GM23338 (cell line): ENCODE measurements around the gene KRT83. TPM values are rescaled to one million over a fixed set of nuclear protein-coding genes. Genes with fewer than 3 reads are reported as not detected.

ENCODE experiments used
- ATAC-seq: fragments of 200-7000 bp; cut with Tn5 transposase; 3 replicates; pipeline ENCODE4 v1.9.1; 2020
- DNase-seq: peaks from one replicate; pipeline ENCODE4 v3.0.0-alpha.2; 2015; ENCODE audit warnings: low spot score
- H2AFZ ChIP-seq: fragments of 200-600 bp; sonication (generic); 2 replicates; pipeline ENCODE4 v1.8.0; 2016; ENCODE audit warnings: antibody characterized with exemption, mild to moderate bottlenecking, moderate library complexity
- H3F3A ChIP-seq: fragments of 200-600 bp; sonication (generic); replicated peaks from 2 replicates; pipeline ENCODE4 v1.8.0; 2017; ENCODE audit warnings: antibody characterized with exemption, mixed run types, low read depth
- H3K27ac ChIP-seq: fragments of 200-600 bp; sonication (generic); 2 replicates; pipeline ENCODE4 v1.6.1; 2016; ENCODE audit warnings: low read depth
- H3K27me3 ChIP-seq: fragments of 200-600 bp; sonication (generic); 2 replicates; pipeline ENCODE4 v1.8.0; 2016; ENCODE audit warnings: mild to moderate bottlenecking, mixed run types, moderate library complexity; ENCODE audit not compliant: insufficient read depth
- H3K36me3 ChIP-seq: fragments of 200-600 bp; sonication (generic); 2 replicates; pipeline ENCODE4 v1.8.0; 2016; ENCODE audit warnings: mild to moderate bottlenecking; ENCODE audit not compliant: insufficient read depth
- H3K4me1 ChIP-seq: fragments of 200-600 bp; sonication (generic); 2 replicates; pipeline ENCODE4 v1.8.0; 2016; ENCODE audit warnings: mild to moderate bottlenecking, moderate library complexity; ENCODE audit not compliant: insufficient read depth
- H3K4me2 ChIP-seq: fragments of 200-600 bp; sonication (generic); 2 replicates; pipeline ENCODE4 v1.7.1; 2017; ENCODE audit warnings: mixed run types
- H3K4me3 ChIP-seq: fragments of 200-600 bp; sonication (generic); 2 replicates; pipeline ENCODE4 v1.6.1; 2016; ENCODE audit warnings: mixed run types
- H3K79me2 ChIP-seq: fragments of 200-600 bp; sonication (generic); replicated peaks from 2 replicates; pipeline ENCODE4 v1.8.0; 2017; ENCODE audit warnings: mild to moderate bottlenecking; ENCODE audit not compliant: insufficient read depth
- H3K9me2 ChIP-seq: fragments of 200-600 bp; sonication (generic); 2 replicates; pipeline ENCODE4 v1.8.0; 2017; ENCODE audit not compliant: insufficient read depth
- H4K20me1 ChIP-seq: fragments of 200-600 bp; sonication (generic); replicated peaks from 2 replicates; pipeline ENCODE4 v1.8.0; 2017; ENCODE audit warnings: mild to moderate bottlenecking; ENCODE audit not compliant: insufficient read depth
- H3K27ac Mint-ChIP-seq: 2 replicates; pipeline ENCODE4 v1.8.0; 2020; ENCODE audit warnings: inconsistent platforms, mild to moderate bottlenecking, moderate library complexity, mixed read lengths
- H3K27me3 Mint-ChIP-seq: 3 replicates; pipeline ENCODE4 v1.8.0; 2022; ENCODE audit warnings: low read depth, mild to moderate bottlenecking, moderate library complexity, mixed read lengths, inconsistent platforms; ENCODE audit not compliant: insufficient read depth, poor library complexity
- H3K36me3 Mint-ChIP-seq: 3 replicates; pipeline ENCODE4 v1.8.0; 2021; ENCODE audit warnings: low read depth, mild to moderate bottlenecking, inconsistent platforms, moderate library complexity, mixed read lengths
- H3K4me1 Mint-ChIP-seq: 3 replicates; pipeline ENCODE4 v1.8.0; 2020; ENCODE audit warnings: mild to moderate bottlenecking, inconsistent platforms, mixed read lengths
- H3K4me3 Mint-ChIP-seq: 3 replicates; pipeline ENCODE4 v1.8.0; 2021; ENCODE audit warnings: moderate library complexity, mild to moderate bottlenecking, inconsistent platforms, mixed read lengths
- H3K9me3 Mint-ChIP-seq: 3 replicates; pipeline ENCODE4 v1.8.0; 2020; ENCODE audit warnings: moderate library complexity, mild to moderate bottlenecking, inconsistent platforms, mixed read lengths
- CREB1 ChIP-seq: fragments of 250-450 bp; sonication (Bioruptor Pico); IDR thresholded peaks from 2 replicates; pipeline ENCODE4 v1.5.0; 2020; ENCODE audit warnings: low read depth, mild to moderate bottlenecking, moderate library complexity
- CTCF ChIP-seq, 2 experiments: fragments of 200-600 bp in 1 of 2; sonication (generic) in 1 of 2; conservative IDR thresholded peaks; 2 replicates each; pipeline versions ENCODE4 v1.5.1 to v1.6.1; 2016 to 2017; ENCODE audit warnings: antibody characterized with exemption in 2 of 2, low read depth in 2 of 2, mild to moderate bottlenecking in 2 of 2, moderate library complexity in 1 of 2
- ETS1 ChIP-seq: IDR thresholded peaks from 2 replicates; pipeline ENCODE4 v1.6.1; 2016; ENCODE audit warnings: antibody characterized with exemption
- EZH2 ChIP-seq: fragments of 200-600 bp; sonication (generic); IDR thresholded peaks from one replicate; pipeline ENCODE4 v1.8.0; 2017; ENCODE audit warnings: antibody characterized with exemption, mild to moderate bottlenecking, low read depth; ENCODE audit not compliant: unreplicated experiment
- EZH2phosphoT487 ChIP-seq: fragments of 200-600 bp; sonication (generic); IDR thresholded peaks from one replicate; pipeline ENCODE4 v1.8.1; 2018; ENCODE audit warnings: antibody characterized with exemption; ENCODE audit not compliant: unreplicated experiment
- JUNB ChIP-seq: IDR thresholded peaks from one replicate; pipeline ENCODE4 v1.6.1; 2016; ENCODE audit warnings: antibody characterized with exemption; ENCODE audit not compliant: unreplicated experiment
- NANOG ChIP-seq: IDR thresholded peaks from 2 replicates; pipeline ENCODE4 v1.6.1; 2016; ENCODE audit warnings: antibody characterized with exemption, borderline replicate concordance
- POLR2AphosphoS5 ChIP-seq: IDR thresholded peaks from 2 replicates; pipeline ENCODE4 v1.6.1; 2016; ENCODE audit warnings: antibody characterized with exemption, low read depth
- STAT1 ChIP-seq: IDR thresholded peaks from one replicate; pipeline ENCODE4 v1.6.1; 2016; ENCODE audit warnings: antibody characterized with exemption; ENCODE audit not compliant: unreplicated experiment
- ZNF114 ChIP-seq: fragments of 250-450 bp; sonication (Bioruptor Pico); IDR thresholded peaks from 2 replicates; pipeline ENCODE4 v1.5.0; 2020; ENCODE audit warnings: mild to moderate bottlenecking, moderate library complexity
- ZNF331 ChIP-seq: fragments of 250-450 bp; sonication (Bioruptor Pico); IDR thresholded peaks from 2 replicates; pipeline ENCODE4 v1.5.0; 2020; ENCODE audit warnings: low read depth, mild to moderate bottlenecking, moderate library complexity
- ZNF462 ChIP-seq: fragments of 250-450 bp; sonication (Bioruptor Pico); IDR thresholded peaks from 2 replicates; pipeline ENCODE4 v1.5.0; 2020; ENCODE audit warnings: mild to moderate bottlenecking, moderate library complexity
- polyA plus RNA-seq: library from polyadenylated mRNA; unstranded; fragments of >200 nt; fragmentation: Nextera tagmentation; extraction: Ambion mirVana; gene quantifications from 2 replicates; pipeline ENCODE4 v1.2.1, GENCODE V29; 2016
- total RNA-seq: library from RNA; depleted of rRNA; stranded (reverse); fragments of >200 nt; shearing (Covaris generic); gene quantifications from 2 replicates; pipeline ENCODE4 v1.2.3, GENCODE V29; 2014

The KRT83 gene
- total and polyA plus RNA-seq, 2 experiments from 2014 or later, result not detected

- TF ChIP-seq CTCF (conservative IDR thresholded peaks at IDR 0.05; ENCODE audit: low read depth in 2 of 2) (no peak), JUNB (no peak), STAT1 (no peak), ZNF462 (no peak)
Measured at GRCh38 chr12:52331039-52331438, 9.8 kb upstream of the KRT83 start (continued).

- Histone ChIP-seq H3K27me3 (no peaks in the 10 kb centered on the region), H4K20me1 (no peaks in the 10 kb centered on the region), H3K4me3 (no peak overlapping the region), H3K79me2 (no peaks in the 10 kb centered on the region), H3K4me1 (no peaks in the 10 kb centered on the region), H2AFZ (no peak overlapping the region), H3K36me3 (no peaks in the 10 kb centered on the region), H3K9me2 (no peaks in the 10 kb centered on the region), H3F3A (no peaks in the 10 kb centered on the region), H3K4me2 (no peak overlapping the region), H3K27ac (no peak overlapping the region)
- ATAC-seq (no peak), DNase-seq (no peak)
- Mint-ChIP-seq H3K27me3 (peaks cover 5% of the 10 kb centered on the region), H3K27ac (no peak overlapping the region), H3K36me3 (no peaks in the 10 kb centered on the region), H3K4me3 (no peak overlapping the region), H3K9me3 (no peaks in the 10 kb centered on the region), H3K4me1 (peaks cover 7% of the 10 kb centered on the region; the same call in 2 of the 3 replicates)
- TF ChIP-seq EZH2, result no peak
- TF ChIP-seq CREB1 (CRISPR knock-in tag), result no peak
- no peak for TF ChIP-seq ETS1
- no peak for TF ChIP-seq POLR2AphosphoS5
- no peak for TF ChIP-seq CTCF (conservative IDR thresholded peaks at IDR 0.05; ENCODE audit: low read depth in 2 of 2)
- no peak for TF ChIP-seq ZNF114
- no peak for TF ChIP-seq NANOG
- TF ChIP-seq JUNB, result no peak
- TF ChIP-seq EZH2phosphoT487, result no peak
- no peak for TF ChIP-seq ZNF331 (CRISPR knock-in tag)
- TF ChIP-seq STAT1, result no peak
Measured at GRCh38 chr12:52327830-52328500, 6.8 kb upstream of the KRT83 start.
